Right lobe of liver (tissue), 4 donors: ENCODE measurements around the gene ATL2.

Experiments
- POLR2A ChIP-seq: fragments of 450-650 bp; IDR thresholded peaks from one replicate; pipeline ENCODE4 v1.6.1; 2017; ENCODE audit warnings: antibody characterized with exemption, mild to moderate bottlenecking
- TF ChIP-seq, protein P1 (sequence below), 4 donors: fragments of 200-600 bp in 3 of 4; fragments of 450-650 bp in 1 of 4; IDR thresholded peaks; one replicate each; pipeline versions ENCODE4 v1.5.1 to v1.8.0; 2016 to 2022; ENCODE audit warnings: antibody characterized with exemption in 4 of 4, mild to moderate bottlenecking in 2 of 4
- donor health status: DM: no; HTN: no; CAD: no.
- donor health status: DM: no; HTN: no; CAD: no.
- donor health status: DM: no; HTN: yes; CAD: no.

DNA sequence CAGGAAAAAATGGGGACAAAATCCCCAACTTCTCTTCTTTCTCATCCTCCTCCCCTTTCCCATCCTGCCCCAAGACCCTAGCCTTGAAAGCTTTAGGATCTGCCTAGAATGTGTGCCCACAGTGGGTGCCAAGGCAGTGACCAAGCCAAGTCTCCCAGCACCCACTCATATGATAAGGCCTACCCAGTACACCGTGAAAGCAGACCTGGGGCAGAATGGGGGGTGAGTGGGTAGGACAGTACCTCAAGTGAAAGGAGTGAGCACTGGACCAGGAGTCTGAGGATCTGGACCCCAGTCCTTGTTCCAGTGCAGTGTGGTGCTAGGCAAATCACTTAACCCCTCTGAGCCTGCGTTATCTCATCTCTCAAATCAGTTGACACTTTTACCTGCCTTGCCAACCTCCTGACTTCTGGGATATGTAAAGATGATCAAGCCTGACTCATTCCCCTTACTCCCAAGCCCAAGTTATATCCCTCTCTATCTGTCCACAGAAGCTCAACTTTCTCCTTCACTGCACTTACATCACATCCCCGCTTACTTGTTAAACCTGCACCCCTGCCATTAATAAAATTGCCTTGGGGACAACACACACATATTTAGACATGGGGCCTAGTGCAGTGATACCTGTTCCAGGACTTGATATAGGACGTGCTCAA, 109.7 kb downstream of the ATL2 start:
- TF ChIP-seq, protein P1, sequence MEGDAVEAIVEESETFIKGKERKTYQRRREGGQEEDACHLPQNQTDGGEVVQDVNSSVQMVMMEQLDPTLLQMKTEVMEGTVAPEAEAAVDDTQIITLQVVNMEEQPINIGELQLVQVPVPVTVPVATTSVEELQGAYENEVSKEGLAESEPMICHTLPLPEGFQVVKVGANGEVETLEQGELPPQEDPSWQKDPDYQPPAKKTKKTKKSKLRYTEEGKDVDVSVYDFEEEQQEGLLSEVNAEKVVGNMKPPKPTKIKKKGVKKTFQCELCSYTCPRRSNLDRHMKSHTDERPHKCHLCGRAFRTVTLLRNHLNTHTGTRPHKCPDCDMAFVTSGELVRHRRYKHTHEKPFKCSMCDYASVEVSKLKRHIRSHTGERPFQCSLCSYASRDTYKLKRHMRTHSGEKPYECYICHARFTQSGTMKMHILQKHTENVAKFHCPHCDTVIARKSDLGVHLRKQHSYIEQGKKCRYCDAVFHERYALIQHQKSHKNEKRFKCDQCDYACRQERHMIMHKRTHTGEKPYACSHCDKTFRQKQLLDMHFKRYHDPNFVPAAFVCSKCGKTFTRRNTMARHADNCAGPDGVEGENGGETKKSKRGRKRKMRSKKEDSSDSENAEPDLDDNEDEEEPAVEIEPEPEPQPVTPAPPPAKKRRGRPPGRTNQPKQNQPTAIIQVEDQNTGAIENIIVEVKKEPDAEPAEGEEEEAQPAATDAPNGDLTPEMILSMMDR (IDR thresholded peaks at IDR 0.05): no peak
- no peak for TF ChIP-seq POLR2A
